HG03060 (cell line): ENCODE measurements around the gene REEP2.
A peak's percentile ranks its signal among the peaks of the same experiment; 100 is the strongest.

Source experiments
- ATAC-seq: cut with Tn5 transposase; IDR thresholded peaks from one replicate; pipeline ENCODE4 v1.9.1; 2021; ENCODE audit warnings: low read depth, moderate number of reproducible peaks; ENCODE audit not compliant: unreplicated experiment

REEP2 gene

GRCh38 chr5:138448481-138449398, 9.9 kb downstream of the REEP2 start:
- ATAC-seq: no peak

DNA sequence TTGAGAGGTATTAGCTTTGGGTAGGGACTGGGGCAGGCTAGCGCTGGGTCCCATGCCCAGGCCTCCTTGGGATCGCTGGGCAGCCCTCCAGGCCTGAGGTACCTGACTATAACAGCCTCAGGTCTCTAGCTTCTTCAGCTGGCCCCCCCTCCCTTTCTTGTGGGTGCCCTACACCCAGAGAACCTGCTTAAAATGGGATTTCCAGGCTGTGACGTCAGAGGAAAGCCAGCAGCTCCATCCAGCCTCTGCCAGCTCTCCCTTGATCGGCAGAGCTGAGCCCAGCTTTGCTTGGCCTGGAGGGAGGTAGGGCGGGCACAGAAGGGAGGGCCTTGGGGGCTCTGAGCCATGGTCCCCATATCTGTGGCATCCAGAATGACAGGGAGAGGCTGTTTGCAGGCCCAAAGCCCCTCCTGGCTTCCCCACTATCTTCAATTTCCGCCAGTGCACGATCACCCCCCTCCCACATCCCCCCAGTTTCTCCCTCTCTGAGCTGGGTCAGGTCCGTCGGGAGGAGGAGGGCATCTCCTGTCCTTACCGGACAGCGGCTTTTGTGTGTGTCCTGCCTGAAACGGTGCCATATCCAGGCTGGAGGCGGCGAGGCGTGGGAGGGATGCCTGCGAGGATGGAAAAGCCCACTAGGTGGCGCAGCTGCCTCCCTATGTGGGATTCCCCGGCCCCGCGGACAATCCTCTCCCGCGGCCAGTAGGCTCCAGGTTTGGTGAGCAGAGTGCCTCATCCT, 10.8 kb downstream of the REEP2 start:
- ATAC-seq: no peak

- no peak for ATAC-seq
Measured at GRCh38 chr5:138450971-138451370, 12.1 kb downstream of the REEP2 start.

- ATAC-seq: no peak
Measured at GRCh38 chr5:138452720-138453119, 13.9 kb downstream of the REEP2 start.

DNA sequence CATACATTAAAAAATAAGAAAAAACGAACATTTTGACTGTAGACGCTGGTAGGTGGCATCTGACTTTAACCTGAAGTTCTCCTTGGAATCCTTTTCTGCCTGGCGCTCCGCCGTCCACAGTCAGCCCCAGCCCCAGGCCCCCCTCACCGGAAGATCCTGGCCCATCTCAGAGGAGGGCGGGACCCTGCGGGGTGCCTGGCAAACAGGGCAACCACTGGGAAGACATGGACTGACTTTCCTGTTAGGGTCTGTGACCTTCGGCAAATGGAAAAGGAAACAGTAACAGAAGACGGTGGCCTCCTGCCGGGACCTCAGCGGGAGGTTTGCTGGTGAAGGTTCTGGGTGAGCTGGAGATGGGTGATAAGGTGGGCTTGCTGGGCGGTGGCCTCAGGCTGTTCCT, 14.7 kb downstream of the REEP2 start:
- no peak for ATAC-seq

GRCh38 chr5:138454121-138454520, 15.3 kb downstream of the REEP2 start:
- no peak for ATAC-seq

DNA sequence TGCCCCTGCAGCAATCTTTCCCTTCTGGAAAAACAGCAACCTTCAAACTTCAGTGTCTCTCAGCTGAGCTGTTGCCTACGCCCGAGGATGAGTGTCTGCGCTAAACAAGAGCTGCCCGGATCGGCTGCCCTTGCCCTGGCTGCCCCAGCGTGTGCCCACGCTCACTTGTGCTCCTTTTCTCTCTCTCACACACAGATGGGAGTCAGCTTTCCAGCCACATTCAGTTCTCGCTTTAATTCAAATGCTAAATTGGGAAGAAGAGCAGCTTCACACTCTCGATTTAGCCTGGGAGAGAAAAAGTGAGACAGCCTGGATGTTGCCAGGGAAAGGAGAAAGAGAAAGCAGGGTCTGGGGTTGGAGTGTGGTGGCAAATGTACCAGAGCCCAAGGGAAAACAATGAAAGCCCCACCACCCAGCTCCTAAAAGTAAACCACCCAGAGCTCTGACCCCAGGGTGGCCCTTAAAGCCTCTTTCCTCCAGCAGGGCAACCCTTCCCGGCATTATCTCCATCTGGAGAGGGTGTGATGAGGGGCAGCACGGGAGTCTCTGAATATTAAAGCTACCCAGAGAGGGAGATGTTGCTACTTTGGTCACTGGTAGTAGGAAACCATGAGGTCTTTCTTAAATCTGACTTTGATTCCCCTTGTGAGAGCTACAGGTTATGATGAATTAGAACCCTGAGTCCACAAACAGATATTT, 16.5 kb downstream of the REEP2 start:
- no peak for ATAC-seq

GRCh38 chr5:138457531-138458275, 18.8 kb downstream of the REEP2 start:
- ATAC-seq: no peak

DNA sequence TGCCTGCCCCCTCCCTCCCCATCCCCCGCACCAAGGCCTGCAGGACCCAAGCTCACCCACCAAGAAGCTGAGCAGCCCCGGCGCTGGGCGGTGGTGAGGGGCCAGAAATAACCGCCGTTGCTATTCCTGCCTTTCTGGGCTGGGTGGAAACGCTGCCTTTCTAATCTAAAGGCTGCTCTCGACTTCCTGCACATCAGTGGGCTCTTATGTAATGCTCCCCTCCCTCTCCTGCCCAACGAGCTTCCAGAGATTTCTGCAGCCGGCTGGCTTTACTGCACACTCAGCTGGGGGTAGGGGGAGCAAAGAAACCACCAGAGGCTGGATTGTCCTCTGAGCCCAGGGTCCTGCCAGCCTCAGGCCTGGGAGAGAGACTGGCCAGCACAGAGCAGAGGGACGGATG, 19.5 kb downstream of the REEP2 start:
- ATAC-seq: no peak

DNA sequence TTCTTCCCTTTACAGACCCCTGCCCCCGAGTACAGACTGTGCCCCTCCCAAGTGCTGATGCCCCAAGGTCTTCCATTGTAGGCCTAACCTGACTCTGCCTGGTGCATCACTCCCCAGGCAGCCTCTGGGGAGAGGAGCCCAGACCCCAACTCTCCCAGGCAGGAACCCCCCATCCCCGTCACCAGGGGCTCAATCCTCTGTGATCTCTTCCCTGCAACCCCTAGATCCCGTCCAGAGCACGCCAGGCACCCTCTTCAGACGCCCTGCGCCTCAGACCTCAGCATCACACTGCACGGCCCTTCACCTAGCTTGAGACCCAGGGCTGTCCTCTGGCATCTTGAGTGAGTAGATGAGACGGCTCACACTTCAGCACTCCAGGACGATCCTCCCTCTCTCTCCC, 20.0 kb downstream of the REEP2 start:
- ATAC-seq: no peak

GRCh38 chr5:138459311-138459933, 20.6 kb downstream of the REEP2 start:
- no peak for ATAC-seq

GRCh38 chr5:138460032-138460693, 21.3 kb downstream of the REEP2 start:
- ATAC-seq: no peak

DNA sequence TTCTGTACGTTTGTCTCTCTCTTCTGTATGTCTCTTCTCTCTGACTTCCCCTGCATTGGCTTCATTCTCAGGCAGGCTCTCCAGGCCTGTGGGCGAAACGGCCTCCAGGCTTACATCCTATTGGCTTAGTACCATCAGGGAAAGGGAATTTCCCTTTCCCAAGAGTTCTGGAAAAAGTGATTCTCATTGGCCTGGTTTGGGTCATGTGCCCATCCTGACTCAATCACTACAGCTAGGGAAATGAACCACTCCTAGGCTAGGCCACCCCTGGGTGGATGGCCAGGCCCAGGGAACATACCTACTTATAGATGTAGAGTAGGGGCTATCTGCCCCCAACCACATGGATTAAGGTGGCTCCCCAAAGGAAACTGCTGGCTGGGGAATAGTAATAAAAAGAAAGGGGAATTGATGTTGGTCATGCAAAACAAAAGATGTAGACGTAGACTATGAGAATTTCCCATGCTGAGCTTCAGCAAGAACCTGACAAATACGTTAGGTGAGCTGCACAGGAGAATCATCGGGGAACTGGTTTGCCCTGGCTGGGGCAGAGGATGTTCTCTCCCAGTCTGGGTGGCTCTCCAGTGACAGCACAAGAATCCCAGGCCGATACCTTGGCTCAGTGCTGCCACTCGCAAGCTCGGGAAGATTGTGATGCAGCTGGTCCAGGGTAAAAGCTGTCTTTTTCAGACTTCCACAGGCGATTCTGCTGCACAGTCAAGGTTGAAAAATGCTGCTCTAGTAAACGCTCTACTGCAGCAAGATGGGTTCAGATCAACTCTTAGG, 22.7 kb downstream of the REEP2 start:
- ATAC-seq: no peak

DNA sequence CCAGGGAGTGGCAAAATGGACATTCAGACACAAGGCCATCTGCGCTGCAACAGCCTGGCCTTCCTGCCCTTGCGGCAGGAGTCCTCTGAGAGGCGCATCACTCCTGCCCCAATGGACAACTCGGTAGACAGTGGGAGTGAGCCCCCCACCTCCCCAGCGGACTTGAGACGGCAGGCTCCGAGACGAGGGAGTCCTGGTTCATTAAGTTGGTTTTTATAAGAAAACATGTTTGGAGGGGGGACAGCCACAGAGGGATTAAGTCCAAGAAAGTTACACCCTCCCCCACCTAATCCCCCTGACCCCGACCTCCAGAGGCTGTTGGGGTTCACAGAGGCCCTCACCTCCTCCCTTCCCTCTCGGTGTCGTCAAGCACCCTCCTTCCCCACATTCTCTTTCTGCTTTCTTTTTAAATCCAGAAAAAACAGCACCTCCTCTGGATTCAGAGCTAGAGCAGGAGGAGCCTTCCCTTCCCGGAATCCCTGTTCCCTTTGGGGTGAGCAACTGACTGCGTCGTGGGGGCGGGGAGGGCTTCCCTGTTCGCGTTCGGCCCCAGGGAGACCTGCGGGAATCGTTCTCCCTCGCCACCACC, 24.7 kb downstream of the REEP2 start:
- no peak for ATAC-seq

DNA sequence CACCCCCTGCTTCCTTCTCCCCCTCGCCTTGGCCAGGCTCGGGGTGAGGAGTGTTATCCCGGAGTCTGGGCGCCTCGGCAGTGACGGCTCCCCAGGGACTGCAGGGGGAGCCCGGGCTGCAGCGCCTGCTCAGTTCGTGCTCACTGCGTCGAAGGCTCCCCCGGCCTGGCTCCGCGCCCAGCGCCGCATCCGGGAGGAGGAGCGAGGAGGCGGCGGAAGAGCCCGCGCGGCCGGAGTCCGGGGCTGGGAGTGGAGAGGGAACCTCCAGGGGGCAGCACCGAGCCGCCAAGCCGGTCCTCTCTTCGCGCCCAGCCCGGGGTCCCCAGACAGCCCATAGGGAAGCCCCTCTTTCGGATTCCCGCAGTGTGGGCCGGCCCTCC, 25.1 kb downstream of the REEP2 start:
- ATAC-seq: peak; percentile 32

- peak; percentile 58 for ATAC-seq
Measured at GRCh38 chr5:138464388-138465260, 25.8 kb downstream of the REEP2 start.
